ENCODE results near the gene EIF5AL1. TPM values are rescaled to one million over a fixed set of nuclear protein-coding genes. Genes with fewer than 3 reads are reported as not detected.

EIF5AL1 gene
- total and polyA plus RNA-seq, 10 of the 15 experiments (the other 5 are each of a cell fraction or from before 2014, with no cell fraction given): 0.02 to 8.3 (median 0.45) TPM; not detected in 1

- BruUV-seq (replicated peaks): no TSS peak
- H3K9me3 ChIP-seq (replicated peaks; ENCODE audit: control insufficient read depth, insufficient read depth, low read length): no peaks in the 10 kb centered on the region
- intact Hi-C loops (cut with micrococcal nuclease; ENCODE audit: unreplicated experiment): no loop called here
- no peaks in the 10 kb centered on the region for H3K36me3 ChIP-seq (ENCODE audit: control insufficient read depth in 2 of 2, insufficient read depth in 2 of 2, low read length in 1 of 2)
- H3K4me3 ChIP-seq: no peak overlapping the region
- ChIA-PET POLR2A (no interaction called here), SMC1A (ENCODE audit: uncharacterized antibody, unreplicated experiment) (no interaction called here), RAD21 (ENCODE audit: unreplicated experiment) (no interaction called here), CTCF (no interaction called here)
- ATAC-seq: no peak
- no peaks in the 10 kb centered on the region for H3K79me2 ChIP-seq (ENCODE audit: control insufficient read depth, insufficient read depth, low read length)
- TF ChIP-seq RAD51 (IDR thresholded peaks at IDR 0.05) (no peak), IRF5 (IDR thresholded peaks at IDR 0.05; ENCODE audit: borderline replicate concordance) (no peak), STAT1 (conservative IDR thresholded peaks at IDR 0.05) (no peak), ZNF384 (IDR thresholded peaks at IDR 0.05; ENCODE audit: borderline replicate concordance, low read depth, low read length) (no peak), USF1 (IDR thresholded peaks at IDR 0.05; ENCODE audit: borderline replicate concordance, extremely low read length, insufficient read depth, low read depth, low read length) (no peak), ZZZ3 (IDR thresholded peaks at IDR 0.05; ENCODE audit: control insufficient read depth, insufficient read length, low read depth) (no peak), EP300 (IDR thresholded peaks at IDR 0.05; ENCODE audit: borderline replicate concordance in 1 of 2, control insufficient read depth in 1 of 2, low read depth in 2 of 2, low read length in 2 of 2) (no peak), RCOR1 (conservative IDR thresholded peaks at IDR 0.05; ENCODE audit: low read depth, low read length) (no peak), IKZF2 (IDR thresholded peaks at IDR 0.05) (no peak), SMAD5 (IDR thresholded peaks at IDR 0.05; ENCODE audit: low read depth) (no peak), KDM1A (IDR thresholded peaks at IDR 0.05; ENCODE audit: borderline replicate concordance) (no peak), HDAC2 (IDR thresholded peaks at IDR 0.05) (no peak), BACH1 (IDR thresholded peaks at IDR 0.05; ENCODE audit: borderline replicate concordance) (no peak), GABPA (IDR thresholded peaks at IDR 0.05; ENCODE audit: low read depth) (no peak)
- TF ChIP-seq, protein P1, sequence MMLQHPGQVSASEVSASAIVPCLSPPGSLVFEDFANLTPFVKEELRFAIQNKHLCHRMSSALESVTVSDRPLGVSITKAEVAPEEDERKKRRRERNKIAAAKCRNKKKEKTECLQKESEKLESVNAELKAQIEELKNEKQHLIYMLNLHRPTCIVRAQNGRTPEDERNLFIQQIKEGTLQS (IDR thresholded peaks at IDR 0.05; ENCODE audit: borderline replicate concordance, extremely low read depth, low read depth, low read length): no peak
- TF ChIP-seq, protein P2, sequence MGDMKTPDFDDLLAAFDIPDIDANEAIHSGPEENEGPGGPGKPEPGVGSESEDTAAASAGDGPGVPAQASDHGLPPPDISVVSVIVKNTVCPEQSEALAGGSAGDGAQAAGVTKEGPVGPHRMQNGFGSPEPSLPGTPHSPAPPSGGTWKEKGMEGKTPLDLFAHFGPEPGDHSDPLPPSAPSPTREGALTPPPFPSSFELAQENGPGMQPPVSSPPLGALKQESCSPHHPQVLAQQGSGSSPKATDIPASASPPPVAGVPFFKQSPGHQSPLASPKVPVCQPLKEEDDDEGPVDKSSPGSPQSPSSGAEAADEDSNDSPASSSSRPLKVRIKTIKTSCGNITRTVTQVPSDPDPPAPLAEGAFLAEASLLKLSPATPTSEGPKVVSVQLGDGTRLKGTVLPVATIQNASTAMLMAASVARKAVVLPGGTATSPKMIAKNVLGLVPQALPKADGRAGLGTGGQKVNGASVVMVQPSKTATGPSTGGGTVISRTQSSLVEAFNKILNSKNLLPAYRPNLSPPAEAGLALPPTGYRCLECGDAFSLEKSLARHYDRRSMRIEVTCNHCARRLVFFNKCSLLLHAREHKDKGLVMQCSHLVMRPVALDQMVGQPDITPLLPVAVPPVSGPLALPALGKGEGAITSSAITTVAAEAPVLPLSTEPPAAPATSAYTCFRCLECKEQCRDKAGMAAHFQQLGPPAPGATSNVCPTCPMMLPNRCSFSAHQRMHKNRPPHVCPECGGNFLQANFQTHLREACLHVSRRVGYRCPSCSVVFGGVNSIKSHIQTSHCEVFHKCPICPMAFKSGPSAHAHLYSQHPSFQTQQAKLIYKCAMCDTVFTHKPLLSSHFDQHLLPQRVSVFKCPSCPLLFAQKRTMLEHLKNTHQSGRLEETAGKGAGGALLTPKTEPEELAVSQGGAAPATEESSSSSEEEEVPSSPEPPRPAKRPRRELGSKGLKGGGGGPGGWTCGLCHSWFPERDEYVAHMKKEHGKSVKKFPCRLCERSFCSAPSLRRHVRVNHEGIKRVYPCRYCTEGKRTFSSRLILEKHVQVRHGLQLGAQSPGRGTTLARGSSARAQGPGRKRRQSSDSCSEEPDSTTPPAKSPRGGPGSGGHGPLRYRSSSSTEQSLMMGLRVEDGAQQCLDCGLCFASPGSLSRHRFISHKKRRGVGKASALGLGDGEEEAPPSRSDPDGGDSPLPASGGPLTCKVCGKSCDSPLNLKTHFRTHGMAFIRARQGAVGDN (IDR thresholded peaks at IDR 0.05): no peak
- H3K4me2 ChIP-seq (ENCODE audit: control insufficient read depth, insufficient read depth): no peak overlapping the region
- H3K27me3 ChIP-seq (replicated peaks in 1 of 2; ENCODE audit: control insufficient read depth in 2 of 2, insufficient read depth in 2 of 2, low read length in 1 of 2): no peaks in the 10 kb centered on the region; a peak in 1 of 4 replicates
- WGBS (ENCODE audit: insufficient coverage, insufficient replicate concordance, low lambda C conversion rate, missing lambda C conversion rate): 16% methylated on average over 2 of the region's 2 CpGs
- H2AFZ ChIP-seq (ENCODE audit: control insufficient read depth, low read depth, low read length): no peak overlapping the region
- no peak for FAIRE-seq
- H3K9ac ChIP-seq (ENCODE audit: control insufficient read depth, insufficient read depth, low read length): no peak overlapping the region
- in situ Hi-C loops (cut with MboI): no loop called here
- H3K27ac ChIP-seq (ENCODE audit: control insufficient read depth, insufficient read depth): no peak overlapping the region
- DNase-seq (ENCODE audit: low read depth, low spot score): no peak
- no peaks in the 10 kb centered on the region for H4K20me1 ChIP-seq (ENCODE audit: control insufficient read depth, insufficient read depth)
- no peaks in the 10 kb centered on the region for H3K4me1 ChIP-seq (ENCODE audit: control insufficient read depth, insufficient read depth, low read length)
Measured at GRCh38 chr10:79483948-79484347, 28.4 kb upstream of the EIF5AL1 start.
